GM13976 (cell line): ENCODE measurements around the gene TMOD1.

Experiments
- DNase-seq: peaks from one replicate; pipeline ENCODE4 v3.0.0; 2012; ENCODE audit warnings: low spot score
- CTCF ChIP-seq: IDR thresholded peaks from 2 replicates; pipeline ENCODE4 v1.5.1; 2012; ENCODE audit warnings: borderline replicate concordance, mild to moderate bottlenecking; ENCODE audit not compliant: insufficient read depth; ENCODE audit errors: extremely low read depth, missing control alignments, control extremely low read depth
- in situ Hi-C: fragments of 300-500 bp; cut with MboI; formaldehyde crosslinking; loops from one replicate; pipeline ENCODE4 v1.12.0; 2022; ENCODE audit warnings: low sequenced_read_pairs, mixed read lengths, inconsistent platforms; ENCODE audit not compliant: unreplicated experiment

TMOD1 gene

DNA sequence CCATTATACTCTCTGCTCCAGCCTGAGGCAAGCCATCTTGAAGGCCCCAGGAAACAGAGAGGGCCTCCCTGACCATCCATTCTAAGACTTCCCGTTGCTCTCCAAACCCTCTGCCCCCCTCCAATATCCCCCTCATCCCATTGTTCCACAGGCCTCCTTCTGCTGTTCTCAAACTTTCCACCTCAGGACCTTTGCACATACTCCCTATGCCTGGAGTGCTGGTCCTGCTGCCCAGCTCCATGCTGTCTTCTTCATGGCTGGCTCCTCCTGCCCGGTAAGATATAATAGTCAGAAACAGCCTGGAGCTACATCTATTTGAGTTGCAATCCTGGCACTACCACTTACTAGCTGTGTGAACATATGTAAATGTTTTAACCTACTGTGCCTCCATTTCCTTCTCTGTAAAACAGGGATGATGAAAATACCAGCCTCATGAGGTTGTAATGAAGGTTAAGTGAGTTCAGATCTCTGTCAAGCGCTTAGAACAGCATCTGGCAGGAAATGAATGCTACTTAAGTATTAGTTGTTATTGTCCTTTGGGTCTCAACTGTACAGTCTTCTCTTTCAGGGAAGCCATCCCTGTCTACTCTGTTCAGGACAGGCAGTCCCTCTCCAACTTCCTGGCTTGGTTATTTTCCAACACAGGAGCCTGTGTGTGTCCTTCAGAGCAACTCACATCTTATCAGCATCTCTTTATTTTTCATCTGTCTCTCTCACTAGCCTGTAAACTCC is 45.8 kb downstream of the TMOD1 start:
- no peak for TF ChIP-seq CTCF
- in situ Hi-C loops, result no loop called here
- no peak for DNase-seq

- TF ChIP-seq CTCF, result no peak
- in situ Hi-C loops, result no loop called here
- DNase-seq, result no peak
Observed at GRCh38 chr9:97548379-97548778, 46.9 kb downstream of the TMOD1 start.

DNA sequence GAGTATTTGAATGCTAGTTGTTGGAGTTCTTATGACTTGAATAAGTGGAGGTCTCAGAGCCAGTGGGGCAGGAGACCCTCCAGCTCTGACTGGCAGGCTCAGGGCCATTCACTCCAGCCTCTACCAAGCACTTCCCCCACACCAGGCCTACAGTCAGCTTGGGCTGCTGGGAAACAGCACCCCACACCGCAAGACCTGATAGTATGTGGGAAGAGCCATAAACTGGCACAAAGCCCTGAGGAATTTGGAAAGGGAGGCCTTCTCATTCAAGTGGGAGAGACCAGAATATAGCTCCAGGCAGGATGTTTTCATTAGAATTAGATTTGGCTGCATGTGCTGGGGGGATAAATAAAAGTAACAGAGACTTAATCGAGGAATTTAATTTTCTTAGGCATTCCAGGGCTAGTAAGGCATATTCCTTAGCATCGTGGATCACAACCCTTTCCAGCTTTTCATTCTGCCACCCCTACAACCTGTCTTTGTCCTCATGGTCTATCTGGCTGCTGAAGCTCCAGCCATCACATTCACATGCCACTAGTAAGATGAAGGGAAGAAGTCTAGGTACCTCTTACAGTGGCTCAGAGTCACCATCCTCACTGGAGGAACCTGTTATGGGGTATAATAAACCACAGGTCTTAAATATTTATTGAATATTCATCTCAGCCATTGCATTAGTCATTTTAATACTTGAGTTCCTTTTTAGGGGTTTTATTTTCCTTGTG is 47.5 kb downstream of the TMOD1 start:
- no peak for TF ChIP-seq CTCF
- in situ Hi-C loops, result no loop called here
- no peak for DNase-seq

DNA sequence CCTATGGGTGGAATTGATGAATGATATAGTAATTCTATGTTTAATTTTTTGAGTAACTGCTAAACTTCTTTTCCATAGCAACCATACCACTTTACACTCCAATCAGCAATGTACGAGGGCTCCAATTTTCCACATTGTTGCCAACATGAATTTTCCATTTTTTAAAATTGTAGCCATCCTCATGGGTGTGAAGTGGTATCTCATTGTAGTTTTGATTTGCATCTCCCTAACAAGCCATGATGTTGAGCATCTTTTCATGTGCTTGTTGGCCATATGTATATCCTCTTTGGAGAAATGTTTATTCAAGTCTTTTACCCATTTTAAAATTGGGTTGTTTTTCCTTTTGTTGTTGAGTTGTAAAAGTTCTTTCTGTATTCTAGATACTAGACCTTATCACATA is 48.9 kb downstream of the TMOD1 start:
- TF ChIP-seq CTCF, result no peak

DNA sequence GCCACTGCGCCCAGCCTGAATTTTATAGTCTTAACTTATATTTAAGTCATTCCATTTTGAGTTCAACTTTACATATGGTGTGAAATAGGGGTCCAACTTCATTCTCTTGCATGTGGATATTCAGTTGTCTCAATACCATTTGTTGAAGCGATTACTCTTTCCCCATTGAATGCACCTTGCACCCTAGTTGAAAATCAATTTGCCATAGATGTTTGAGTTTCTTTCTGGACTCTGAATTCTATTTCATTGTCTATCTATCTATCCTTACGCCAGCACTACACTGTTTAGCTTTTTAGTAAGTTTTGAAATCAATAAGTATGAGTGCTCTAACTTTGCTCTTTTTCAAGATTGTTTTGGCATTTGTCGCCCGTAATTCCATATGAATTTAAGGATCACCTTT is 49.8 kb downstream of the TMOD1 start:
- TF ChIP-seq CTCF, result no peak
- in situ Hi-C loops, result no loop called here
- DNase-seq, result no peak

More for the DNA sequence above, 48.9 kb downstream of the TMOD1 start:
- in situ Hi-C loops, result no loop called here
- no peak for DNase-seq

DNA sequence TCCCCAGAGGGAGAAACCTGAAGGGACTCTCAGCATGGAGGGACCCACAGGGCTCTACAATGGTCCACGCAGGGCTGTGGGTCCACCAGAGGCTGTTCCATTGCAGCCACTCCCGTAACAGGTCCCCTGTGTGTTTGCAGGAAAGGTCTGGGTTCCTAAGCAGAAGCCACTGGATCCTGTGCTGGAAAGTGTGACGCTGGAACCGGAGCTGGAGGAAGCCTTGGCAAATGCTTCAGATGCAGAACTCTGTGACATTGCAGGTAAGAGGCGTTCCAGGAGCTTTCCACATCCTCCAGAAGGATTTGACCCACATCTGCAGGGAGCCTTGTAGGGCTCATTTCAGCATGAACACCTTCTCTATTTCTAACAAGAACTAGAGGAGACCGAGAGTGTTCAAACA is 51.7 kb downstream of the TMOD1 start:
- no peak for TF ChIP-seq CTCF
- in situ Hi-C loops, result no loop called here
- no peak for DNase-seq

DNA sequence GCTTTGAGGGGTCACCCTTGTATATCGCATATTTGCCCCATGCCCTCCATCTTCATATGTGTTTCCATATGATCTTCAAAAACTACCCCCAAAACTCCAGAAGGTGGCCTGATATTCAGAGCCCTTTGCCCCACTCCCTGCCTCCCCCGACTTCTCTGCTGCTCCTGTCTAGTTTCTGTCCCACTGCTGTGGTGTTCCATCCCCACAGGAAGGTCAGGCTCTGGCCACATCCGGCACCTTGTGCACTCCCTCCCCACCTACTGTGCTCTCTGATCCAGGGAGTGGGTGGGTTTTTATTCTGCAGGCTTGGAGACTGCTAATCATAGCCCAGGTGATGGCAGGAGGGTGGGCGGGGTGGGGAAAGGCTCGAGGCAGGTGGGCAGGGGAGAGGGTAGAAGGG is 52.4 kb downstream of the TMOD1 start:
- in situ Hi-C loops, result no loop called here
- no peak for TF ChIP-seq CTCF
- no peak for DNase-seq
